HG03095 (cell line): Measurements from ENCODE around the gene SLC5A10.
"Not testable (repeated sequence)": the region's sequence is repeated elsewhere in the genome, so short reads cannot be mapped to it uniquely, and the experiment has no call there.

Experiments
- ATAC-seq: cut with Tn5 transposase; IDR thresholded peaks from one replicate; pipeline ENCODE4 v1.9.1; 2021; ENCODE audit warnings: moderate library complexity; ENCODE audit not compliant: unreplicated experiment

Gene SLC5A10

DNA sequence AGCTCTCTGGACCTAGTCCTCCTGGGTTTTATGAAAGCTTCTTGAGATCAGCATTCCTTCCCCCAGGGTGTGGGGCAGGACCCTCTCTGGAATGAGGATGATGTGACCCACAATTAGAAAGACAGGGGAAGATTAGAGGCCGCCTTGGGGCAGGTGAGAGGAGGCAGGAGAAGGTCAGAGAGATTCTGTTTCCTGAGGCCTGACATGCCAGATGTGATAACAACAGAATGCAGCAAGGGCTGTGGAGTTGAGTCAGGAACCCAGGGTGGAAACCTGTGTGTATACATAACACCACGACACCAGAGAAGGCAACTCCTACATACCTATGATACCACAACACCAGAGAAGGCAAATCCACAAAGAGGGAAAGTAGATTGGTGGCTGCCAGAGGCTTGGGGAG is 5.4 kb upstream of the SLC5A10 start:
- no peak for ATAC-seq

DNA sequence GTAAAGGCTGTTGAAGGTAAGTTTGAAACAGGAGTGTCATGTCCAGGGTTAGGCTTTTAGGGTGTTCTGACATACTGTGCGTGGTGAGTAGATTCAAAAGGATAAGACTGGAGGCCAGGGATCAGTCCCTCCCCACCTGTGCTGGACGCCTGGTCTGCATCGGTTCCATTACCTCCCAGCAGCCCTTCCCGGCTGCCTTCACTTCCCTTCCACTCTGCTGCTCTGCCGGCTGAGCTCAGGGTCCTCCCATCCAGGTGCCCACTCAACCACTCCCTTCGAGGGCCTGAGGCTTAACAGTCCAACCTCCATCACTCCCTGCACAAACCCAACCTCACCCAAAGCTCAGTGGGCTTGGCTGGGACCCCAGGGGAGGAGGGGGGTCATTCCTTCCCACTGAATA is 4.1 kb upstream of the SLC5A10 start:
- no peak for ATAC-seq

DNA sequence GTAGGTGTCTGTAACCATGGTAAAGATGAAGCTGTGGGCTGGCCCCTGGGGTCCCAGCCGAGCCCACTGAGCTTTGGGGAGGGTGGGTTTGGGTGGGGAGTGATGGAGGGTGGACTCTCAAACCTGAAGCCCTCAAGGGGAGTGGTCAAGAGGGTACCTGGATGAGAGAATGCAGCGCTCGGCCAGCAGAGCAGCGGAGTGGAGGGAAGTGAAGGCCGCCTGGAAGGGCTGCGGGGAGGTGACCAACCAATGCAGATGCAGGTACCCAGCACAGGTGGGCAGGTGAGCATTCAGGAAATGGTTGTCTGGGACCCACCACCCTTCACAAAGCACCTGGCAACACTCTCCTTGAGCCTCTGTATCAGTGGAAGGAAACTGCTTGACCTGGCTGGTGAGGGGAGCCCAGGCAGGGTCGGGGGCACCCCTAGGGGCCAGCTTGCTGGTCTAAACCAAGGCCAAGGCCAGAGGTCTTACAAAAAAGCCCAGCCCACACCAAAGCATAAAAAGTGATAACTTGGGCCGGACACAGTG is 3.4 kb upstream of the SLC5A10 start:
- ATAC-seq = no peak

DNA sequence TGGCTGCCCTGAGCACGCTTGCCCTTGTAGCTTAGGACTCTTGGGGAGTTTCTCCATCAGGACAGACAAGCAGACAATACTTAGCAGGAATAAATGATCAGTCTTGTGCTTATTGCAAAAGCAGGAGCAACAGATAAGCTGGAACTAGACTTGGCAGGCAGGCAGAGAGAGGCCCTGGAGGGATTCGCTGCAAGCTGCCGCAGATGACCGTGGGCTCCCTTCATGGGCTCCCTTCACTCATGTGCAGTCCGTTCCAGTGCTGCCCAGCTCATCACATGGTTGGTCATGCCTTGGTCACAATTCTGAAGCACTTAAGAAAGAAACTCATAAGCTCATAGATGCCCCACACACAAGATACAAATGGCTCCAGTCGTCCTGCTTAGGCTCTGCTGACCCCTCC is 2.4 kb upstream of the SLC5A10 start:
- no peak for ATAC-seq

DNA sequence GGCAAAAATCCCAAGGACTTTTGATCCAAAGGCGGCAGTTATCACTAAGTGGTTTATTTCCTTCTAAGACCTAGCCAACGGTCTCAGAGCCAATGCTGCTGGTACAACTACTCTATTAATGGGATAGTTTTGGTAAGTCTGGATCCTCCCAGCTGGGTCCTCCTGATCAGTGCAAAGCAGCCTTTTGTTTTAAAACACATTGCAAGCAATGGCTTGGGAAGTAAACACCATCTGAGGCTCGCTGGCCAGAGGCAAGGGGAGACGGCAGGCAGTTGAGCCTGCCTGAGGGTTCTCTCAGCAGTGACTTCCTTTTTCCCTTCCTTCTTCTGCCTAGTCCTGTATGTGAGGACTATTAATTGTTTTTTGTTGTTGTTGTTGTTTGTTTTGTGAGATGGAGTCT is 1.6 kb upstream of the SLC5A10 start:
- no peak for ATAC-seq

DNA sequence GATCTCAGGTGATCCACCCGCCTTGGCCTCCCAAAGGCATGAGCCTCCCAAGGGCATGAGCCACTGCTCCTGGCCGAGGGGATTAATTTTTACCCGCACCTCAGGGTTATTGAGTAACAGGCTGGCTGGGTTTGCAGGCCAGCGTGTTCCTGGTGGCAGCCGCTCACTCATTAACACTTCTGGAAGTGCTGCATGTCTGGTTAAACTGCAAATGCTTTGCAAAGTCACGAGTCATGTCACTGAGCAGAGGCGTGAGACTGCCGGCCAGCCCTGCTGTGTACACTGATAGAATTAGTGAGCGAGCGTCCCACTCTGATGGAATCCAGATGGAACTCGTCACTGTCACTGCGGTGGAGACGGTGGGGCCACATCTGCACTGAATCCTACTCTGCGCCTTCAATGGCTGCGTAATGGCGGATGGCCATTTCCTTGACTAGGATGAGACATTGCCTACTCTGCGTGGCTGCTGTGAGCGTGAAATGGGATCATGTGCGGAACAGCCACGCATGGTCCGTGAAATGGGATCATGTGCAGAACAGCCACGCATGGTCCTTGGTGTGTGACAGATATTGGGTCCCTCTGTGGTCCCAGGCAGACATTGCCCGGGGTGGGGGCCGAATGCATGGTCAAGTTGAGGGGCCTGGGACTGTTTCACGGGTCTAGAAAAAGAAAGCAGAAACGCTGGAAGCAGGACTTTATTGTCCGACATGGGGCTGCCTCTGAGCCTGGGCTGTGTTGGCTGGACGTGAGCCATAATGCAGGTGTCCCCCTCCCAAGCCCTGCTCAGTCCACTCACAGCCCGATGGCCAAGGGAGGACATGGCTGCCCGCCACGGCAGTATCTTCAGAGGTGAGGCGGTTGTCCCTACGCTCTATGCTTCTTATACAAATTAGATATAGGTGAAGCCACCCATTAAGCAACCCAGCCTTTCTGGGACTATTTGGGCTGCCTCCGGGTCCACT is 740 bp upstream of the SLC5A10 start:
- no peak for ATAC-seq

DNA sequence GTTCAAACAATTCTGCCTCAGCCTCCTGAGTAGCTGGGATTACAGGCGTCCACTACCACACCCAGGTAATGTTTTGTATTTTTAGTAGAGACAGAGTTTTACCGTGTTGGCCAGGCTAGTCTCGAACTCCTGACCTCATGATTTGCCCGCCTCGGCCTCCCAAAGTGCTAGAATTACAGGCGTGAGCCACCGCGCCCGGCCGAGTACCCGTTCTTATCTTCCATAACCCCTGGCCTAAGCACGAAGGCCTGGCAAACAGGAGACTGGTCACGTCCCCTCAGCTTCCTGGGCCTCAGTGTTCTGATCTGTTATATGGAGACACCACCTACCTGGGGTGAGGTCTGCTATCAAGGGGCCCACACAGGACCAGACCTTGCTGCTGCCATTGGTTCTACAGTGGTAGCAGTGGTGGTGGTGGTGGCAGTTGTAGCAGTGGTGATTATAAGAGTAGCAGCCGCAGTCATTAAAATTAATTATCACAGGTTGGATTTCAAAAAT is 1.3 kb downstream of the SLC5A10 start:
- ATAC-seq = no peak

DNA sequence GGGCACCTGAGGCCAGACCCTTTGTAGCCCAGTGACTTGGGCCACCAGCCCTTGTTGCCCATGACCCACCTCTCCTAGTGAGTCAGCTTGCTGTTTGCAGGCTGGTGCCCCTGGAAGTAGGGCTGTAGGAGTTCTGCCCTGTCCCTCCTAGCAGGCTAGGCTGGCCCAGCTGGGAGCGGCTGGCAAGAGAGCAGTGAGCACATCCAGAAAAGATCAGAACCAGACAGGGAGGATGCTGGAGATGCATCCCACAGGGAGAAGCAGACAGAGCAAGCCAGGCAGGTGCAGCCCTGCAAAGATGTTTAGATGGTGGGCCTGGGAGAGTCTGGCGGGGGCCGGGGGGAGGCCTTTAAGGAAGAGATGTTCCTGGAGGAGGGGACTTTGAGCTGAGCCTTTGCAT is 2.4 kb downstream of the SLC5A10 start:
- ATAC-seq = no peak

DNA sequence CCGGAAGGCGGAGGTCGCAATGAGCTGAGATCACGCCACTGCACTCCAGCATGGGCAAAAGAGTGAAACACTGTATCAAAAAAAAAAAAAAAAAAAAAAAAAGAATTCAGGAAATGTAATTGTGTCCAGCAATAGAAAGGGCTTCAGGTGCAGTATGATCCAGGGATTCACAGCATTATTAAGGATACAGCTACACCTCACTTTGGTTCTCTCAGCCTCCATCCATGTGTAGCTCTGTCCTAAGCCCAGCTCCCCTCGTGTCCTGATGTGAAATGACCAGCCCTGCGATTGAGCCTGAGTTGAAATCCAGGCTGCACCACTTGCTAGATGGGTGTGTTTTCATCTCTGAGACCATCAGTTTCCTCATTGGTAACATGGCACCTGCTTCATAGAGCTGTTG is 3.0 kb downstream of the SLC5A10 start:
- no peak for ATAC-seq

DNA sequence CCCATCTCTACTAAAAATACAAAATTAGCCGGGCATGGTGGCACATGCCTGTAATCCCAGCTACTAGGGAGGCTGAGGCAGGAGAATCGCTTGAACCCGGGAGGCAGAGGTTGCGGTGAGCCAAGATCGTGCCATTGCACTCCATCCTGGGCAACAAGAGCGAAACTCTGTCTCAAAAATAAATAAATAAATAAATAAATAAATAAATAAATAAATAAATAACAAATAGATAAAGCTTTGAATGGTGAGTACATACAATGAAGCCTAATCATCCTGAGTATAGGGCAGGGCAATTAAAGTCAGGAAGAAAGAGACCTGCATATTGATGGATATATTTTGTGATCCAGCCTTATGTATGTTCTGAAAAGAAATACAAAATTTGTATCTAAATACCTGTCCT is 4.1 kb downstream of the SLC5A10 start:
- ATAC-seq = not testable (repeated sequence)

DNA sequence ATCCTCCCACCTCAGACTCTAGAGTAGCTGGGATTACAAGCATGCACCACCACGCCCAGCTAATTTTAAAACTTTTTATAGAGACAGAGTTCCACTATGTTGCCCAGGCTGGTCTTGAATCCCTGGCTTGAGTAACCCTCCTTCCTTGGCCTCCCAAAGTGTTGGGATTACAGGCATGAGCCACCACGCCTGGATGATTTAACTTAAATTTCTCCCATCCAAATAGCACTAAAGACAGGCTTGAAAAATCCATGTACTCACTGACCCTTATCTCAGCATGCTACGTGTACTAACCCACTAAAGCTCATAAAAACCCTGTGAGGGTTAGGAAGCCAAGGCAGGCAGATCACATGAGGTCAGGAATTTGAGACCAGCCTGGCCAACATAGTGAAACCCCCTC is 4.6 kb downstream of the SLC5A10 start:
- ATAC-seq = no peak

DNA sequence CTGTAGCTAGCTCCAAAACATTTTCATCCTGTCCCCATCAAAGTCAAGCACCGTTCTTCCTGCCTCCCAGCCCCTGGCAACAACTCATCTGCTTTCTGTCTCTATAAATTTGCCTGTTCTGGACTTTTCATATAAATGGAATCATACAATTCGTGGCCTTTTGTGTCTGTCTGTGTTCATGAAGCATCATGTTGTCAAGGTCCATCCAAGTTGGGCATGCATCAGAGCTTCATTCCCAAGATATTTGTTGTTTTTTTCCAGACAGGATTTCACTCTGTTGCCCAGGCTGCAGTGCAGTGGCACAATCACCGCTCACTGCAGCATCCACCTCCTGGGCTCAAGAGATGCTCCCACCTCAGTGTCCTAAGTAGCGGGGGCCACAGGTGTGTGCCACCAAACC is 5.9 kb downstream of the SLC5A10 start:
- no peak for ATAC-seq

DNA sequence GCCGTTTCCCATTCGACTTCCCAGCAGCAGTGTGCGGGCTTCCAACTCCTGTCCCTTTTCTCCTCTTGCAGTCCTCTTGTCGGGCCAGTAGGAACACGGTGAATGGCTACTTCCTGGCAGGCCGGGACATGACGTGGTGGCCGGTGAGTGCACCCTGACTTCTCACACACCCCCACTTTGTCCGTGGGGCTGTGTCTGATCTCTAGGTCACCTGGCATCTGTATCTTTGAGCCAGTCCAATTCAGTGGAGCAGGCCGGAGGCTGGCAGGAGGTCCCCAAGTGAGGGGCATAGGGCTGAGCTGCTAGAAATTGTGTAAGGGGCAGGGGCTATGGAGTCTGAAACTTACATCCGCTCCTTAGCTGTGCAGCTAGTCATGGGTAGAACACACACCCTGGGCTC is 6.6 kb downstream of the SLC5A10 start:
- no peak for ATAC-seq

DNA sequence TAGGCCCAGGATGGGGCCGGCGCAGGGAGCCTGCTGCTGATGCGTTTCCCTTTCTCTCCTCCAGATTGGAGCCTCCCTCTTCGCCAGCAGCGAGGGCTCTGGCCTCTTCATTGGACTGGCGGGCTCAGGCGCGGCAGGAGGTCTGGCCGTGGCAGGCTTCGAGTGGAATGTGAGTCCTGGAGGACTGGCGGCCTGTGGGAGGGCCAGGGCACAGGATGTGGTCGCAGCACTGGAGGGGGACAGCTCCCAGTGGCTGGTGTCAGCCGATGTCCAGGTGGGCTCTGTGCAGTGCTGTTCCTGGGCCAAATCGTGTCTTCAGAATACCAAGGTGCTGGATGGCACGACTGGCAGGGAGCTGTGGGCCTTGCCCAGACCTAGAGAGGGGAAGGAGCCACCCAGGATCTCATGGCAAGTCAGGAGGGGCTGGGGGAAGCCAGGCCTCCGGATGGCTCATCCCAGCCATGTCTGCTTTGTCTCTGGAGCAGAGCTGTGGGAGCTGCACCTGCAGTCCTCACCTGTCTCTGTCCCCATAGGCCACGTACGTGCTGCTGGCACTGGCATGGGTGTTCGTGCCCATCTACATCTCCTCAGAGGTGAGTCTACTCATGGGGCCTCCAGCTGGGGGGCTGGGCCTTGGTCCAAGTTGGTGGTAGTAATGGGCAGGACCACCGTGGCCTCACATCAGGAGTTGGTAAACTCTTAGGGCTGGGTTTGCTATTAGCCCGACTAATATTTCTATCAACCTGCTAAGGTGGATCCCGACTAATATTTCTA is 7.3 kb downstream of the SLC5A10 start:
- no peak for ATAC-seq

DNA sequence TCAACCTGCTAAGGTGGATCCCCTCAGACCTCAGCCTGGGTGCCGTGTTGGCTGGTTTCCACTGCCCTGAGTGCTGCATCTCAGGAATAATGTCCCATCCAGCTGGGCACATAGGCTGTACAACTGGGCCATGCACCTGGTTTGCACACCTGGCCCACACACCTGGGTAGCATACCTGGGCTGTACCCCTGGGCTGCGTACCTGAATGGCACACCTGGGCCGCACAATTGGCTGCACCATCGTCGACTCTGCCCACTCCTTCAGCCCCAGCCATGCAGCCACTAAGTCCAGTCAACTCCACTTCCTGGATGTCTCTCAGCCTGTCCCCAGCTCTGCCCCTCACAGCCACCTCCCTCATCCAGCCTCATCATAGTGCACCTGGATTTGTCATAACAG is 7.9 kb downstream of the SLC5A10 start:
- ATAC-seq = no peak

DNA sequence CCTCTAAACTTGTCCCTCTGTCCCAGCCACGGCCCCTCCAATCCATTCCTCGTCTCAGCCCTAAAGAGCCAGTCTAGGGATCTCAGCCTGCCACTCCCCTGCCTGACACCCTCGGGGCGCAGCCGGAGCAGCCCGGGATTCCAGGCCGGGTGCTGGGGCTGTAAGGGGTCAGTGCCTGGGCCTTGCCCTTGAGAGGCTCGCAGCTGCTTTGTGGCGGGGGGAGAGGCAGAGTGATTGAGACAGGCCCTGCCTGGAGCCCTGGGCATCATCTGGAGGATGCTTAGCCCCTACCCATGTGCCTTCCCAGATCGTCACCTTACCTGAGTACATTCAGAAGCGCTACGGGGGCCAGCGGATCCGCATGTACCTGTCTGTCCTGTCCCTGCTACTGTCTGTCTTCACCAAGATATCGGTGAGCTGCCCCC is 8.3 kb downstream of the SLC5A10 start:
- no peak for ATAC-seq

DNA sequence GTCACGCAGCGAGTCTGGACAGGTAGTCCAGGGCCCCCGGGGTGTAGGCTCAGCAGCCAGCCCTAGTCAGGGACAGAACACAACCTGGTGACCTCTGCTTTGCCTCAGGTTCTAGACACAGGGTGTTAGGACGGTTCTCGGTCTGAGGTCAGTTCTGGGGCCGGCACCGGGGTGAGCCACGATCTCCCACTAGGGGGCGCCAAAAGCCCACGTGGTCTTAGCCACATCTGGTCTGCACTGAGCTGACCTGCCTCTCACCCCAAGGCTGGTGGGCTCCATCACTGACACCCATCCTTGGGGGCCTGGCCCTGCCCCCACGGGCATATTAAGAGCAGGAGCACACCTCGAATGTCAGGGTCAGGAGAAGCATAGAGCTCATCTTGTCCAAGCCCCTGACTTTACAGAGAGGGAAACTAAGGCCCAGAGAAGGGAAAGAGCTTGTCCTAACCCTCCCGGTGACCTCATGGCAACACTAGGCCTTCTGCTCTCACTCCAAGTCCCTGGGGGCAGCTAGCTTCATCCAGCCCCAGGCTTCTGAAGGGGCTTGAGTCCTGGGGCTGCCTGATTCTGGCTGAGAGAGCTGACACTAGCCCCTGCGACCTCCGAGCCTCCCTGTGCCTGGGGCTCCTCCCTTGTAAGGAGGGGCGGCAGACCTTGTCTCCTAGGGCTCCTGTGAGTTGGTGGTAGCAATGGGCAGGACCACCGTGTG is 9.0 kb downstream of the SLC5A10 start:
- ATAC-seq = no peak

DNA sequence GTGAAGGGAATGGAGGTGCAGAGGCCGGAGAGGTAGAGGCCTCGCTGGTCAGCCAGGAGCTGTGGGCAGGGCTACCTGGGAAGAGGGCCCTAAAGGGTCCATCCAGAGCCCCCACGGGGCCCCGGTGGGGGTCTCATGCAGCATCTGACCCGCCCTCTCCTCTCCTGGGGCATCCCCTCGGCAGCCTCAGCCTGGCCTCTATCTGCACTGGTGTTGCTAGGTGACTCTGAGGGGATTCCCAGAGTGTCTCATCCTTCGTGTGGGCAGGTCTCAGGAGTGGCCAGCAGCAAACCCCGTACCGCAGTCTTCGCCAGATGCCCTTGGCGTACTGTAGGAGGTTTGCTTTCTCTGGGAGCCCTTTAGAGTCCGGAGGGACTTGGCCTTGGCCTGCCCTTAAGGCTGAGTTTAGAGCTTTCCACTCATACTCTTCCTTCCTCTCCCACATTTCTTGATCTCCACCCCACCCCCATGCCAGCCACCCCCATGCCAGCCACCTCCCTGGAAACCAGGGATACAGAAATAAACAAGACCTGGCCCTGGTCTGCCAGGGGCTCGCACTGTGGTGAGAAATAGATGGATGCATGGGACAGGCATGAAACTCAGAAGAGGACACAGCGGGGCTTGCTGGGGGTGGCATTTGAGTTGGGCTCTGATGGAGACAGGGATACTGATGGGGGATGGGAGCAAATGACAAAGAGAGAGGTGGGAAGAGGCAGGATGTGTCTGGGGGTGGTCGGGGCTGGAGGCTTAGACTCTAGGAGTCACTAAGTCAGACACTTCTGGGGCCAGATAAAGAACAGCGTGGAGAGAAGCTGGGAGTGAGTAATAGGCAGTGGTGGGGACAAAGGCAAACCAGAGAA is 9.9 kb downstream of the SLC5A10 start:
- ATAC-seq = no peak

DNA sequence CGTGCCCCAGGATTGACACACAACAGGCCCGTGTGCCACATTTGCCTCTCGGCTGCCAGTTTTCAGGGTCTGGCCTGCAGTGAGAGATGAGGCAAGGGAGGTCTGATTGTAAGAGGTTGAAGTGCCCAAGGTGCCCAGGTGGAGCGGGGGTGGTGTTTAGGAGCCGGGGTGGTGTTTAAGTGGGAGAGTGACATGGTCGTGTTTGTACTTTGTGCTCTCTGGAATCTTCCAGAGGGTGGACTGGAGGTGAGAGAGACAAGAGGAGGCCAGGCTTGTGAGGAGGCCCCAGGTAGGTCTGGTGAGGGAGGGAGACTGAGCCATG is 10.5 kb downstream of the SLC5A10 start:
- ATAC-seq = no peak
